IMR-90 (cell line): ENCODE measurements around the gene GALR2. TPM values are rescaled to one million over a fixed set of nuclear protein-coding genes. Genes with fewer than 3 reads are reported as not detected.

ENCODE experiments used
- ATAC-seq: fragments of 200-7000 bp; cut with Tn5 transposase; 2 replicates; pipeline ENCODE4 v1.9.1; 2020; ENCODE audit warnings: low read depth, mild to moderate bottlenecking, moderate library complexity
- BruUV-seq: library from RNA; stranded (reverse); fragments of 400-500 nt; replicated peaks from 2 replicates; lab custom pipeline; 2021; lab: Mats Ljungman, UMichigan
- CTCF ChIA-PET: fragments of 300-600 bp; formaldehyde crosslinking; extraction: SDS; loops from one replicate; lab custom pipeline; 2021; ENCODE audit warnings: antibody characterized with exemption; lab: Yijun Ruan, JAX
- POLR2A ChIA-PET: fragments of 300-600 bp; sonication (Branson Sonifier 250); formaldehyde crosslinking; loops from one replicate; lab custom pipeline; 2022; ENCODE audit warnings: antibody characterized with exemption; ENCODE audit not compliant: unreplicated experiment; lab: Charles Lee
- DNase-seq: peaks from one replicate; pipeline ENCODE4 v3.0.0; 2013
- H2AFZ ChIP-seq: replicated peaks from 2 replicates; pipeline ENCODE3; 2013; ENCODE audit warnings: low read length, mild to moderate bottlenecking; ENCODE audit not compliant: poor library complexity
- H2AK5ac ChIP-seq: 2 replicates; pipeline ENCODE4 v1.6.1; 2013; ENCODE audit warnings: low read depth, low read length, inconsistent platforms
- H2AK9ac ChIP-seq: replicated peaks from 2 replicates; pipeline ENCODE3; 2013; ENCODE audit warnings: mild to moderate bottlenecking, low read depth, low read length, moderate library complexity; ENCODE audit not compliant: poor library complexity
- H2BK120ac ChIP-seq: 2 replicates; pipeline ENCODE4 v1.6.1; 2013; ENCODE audit warnings: low read depth, low read length, inconsistent platforms
- H2BK15ac ChIP-seq: 3 replicates; pipeline ENCODE4 v1.6.1; 2013; ENCODE audit warnings: low read depth, low read length, inconsistent platforms
- H2BK20ac ChIP-seq: 2 replicates; pipeline ENCODE4 v1.6.1; 2013; ENCODE audit warnings: low read depth, mild to moderate bottlenecking, inconsistent platforms, low read length, moderate library complexity
- H2BK5ac ChIP-seq: 2 replicates; pipeline ENCODE4 v1.6.1; 2013; ENCODE audit warnings: mild to moderate bottlenecking, low read depth, low read length, inconsistent platforms; ENCODE audit not compliant: poor library complexity, severe bottlenecking
- H3K14ac ChIP-seq: replicated peaks from 2 replicates; pipeline ENCODE4 v1.6.1; 2013; ENCODE audit warnings: low read depth, low read length, inconsistent platforms
- H3K18ac ChIP-seq: 2 replicates; pipeline ENCODE4 v1.6.1; 2013; ENCODE audit warnings: low read depth, low read length, control low read depth
- H3K23ac ChIP-seq: 2 replicates; pipeline ENCODE4 v1.6.1; 2013; ENCODE audit warnings: low read depth, low read length, inconsistent platforms
- H3K27ac ChIP-seq: 2 replicates; pipeline ENCODE4 v1.5.1; 2013; ENCODE audit warnings: mild to moderate bottlenecking, control low read depth, low read length; ENCODE audit not compliant: insufficient read depth
- H3K27me3 ChIP-seq: 2 replicates; pipeline ENCODE4 v1.6.1; 2013; ENCODE audit warnings: low read length; ENCODE audit not compliant: control insufficient read depth, insufficient read depth
- H3K36me3 ChIP-seq: 2 replicates; pipeline ENCODE4 v1.6.1; 2013; ENCODE audit warnings: low read length, mixed read lengths; ENCODE audit not compliant: control insufficient read depth, insufficient read depth
- H3K4ac ChIP-seq: 2 replicates; pipeline ENCODE4 v1.6.1; 2013; ENCODE audit warnings: low read depth, low read length, inconsistent platforms
- H3K4me1 ChIP-seq: 2 replicates; pipeline ENCODE4 v1.6.1; 2013; ENCODE audit warnings: low read length, mixed read lengths; ENCODE audit not compliant: control insufficient read depth, insufficient read depth
- H3K4me2 ChIP-seq: 2 replicates; pipeline ENCODE4 v1.6.1; 2013; ENCODE audit warnings: low read depth, mild to moderate bottlenecking, control low read depth, low read length, moderate library complexity
- H3K4me3 ChIP-seq: 2 replicates; pipeline ENCODE4 v1.5.1; 2013; ENCODE audit warnings: low read depth, mild to moderate bottlenecking, control low read depth, low read length, moderate library complexity; ENCODE audit not compliant: insufficient read depth
- H3K56ac ChIP-seq: 2 replicates; pipeline ENCODE4 v1.6.1; 2013; ENCODE audit warnings: low read length, inconsistent platforms; ENCODE audit not compliant: insufficient read depth; ENCODE audit errors: extremely low read depth
- H3K79me1 ChIP-seq, 2 experiments: 2 replicates each; pipeline ENCODE4 v1.6.1; 2013; ENCODE audit warnings: low read length in 2 of 2, inconsistent platforms in 1 of 2, low read depth in 1 of 2
- H3K9ac ChIP-seq: 2 replicates; pipeline ENCODE4 v1.6.1; 2013; ENCODE audit warnings: low read depth, low read length, control low read depth
- H3K9me1 ChIP-seq: 2 replicates; pipeline ENCODE4 v1.6.1; 2013; ENCODE audit warnings: low read length, inconsistent platforms; ENCODE audit not compliant: insufficient read depth
- H3K9me3 ChIP-seq: 2 replicates; pipeline ENCODE4 v1.6.1; 2013; ENCODE audit warnings: low read length; ENCODE audit not compliant: control insufficient read depth, insufficient read depth
- H4K20me1 ChIP-seq: 2 replicates; pipeline ENCODE4 v1.6.1; 2013; ENCODE audit warnings: low read length, inconsistent platforms; ENCODE audit not compliant: insufficient read depth
- H4K5ac ChIP-seq: 2 replicates; pipeline ENCODE4 v1.6.1; 2013; ENCODE audit warnings: mild to moderate bottlenecking, low read depth, low read length, control low read depth
- H4K8ac ChIP-seq, 2 experiments: 2 replicates each; pipeline ENCODE4 v1.6.1; 2013; ENCODE audit warnings: low read depth in 2 of 2, low read length in 2 of 2, control low read depth in 1 of 2, inconsistent platforms in 1 of 2
- H4K91ac ChIP-seq: 2 replicates; pipeline ENCODE4 v1.6.1; 2013; ENCODE audit warnings: low read depth, low read length, inconsistent platforms; ENCODE audit not compliant: insufficient read depth
- CHD1 ChIP-seq: IDR thresholded peaks from 2 replicates; pipeline ENCODE4 v1.6.1; 2012; ENCODE audit warnings: low read depth, low read length, improper control_type of control experiment
- FOS ChIP-seq: fragments of 150-350 bp; IDR thresholded peaks from 2 replicates; pipeline ENCODE4 v1.6.1; 2016; ENCODE audit warnings: low read depth, low read length
- MAFK ChIP-seq: IDR thresholded peaks from 2 replicates; pipeline ENCODE4 v1.6.1; 2012; ENCODE audit warnings: low read depth, low read length, improper control_type of control experiment
- MXI1 ChIP-seq: IDR thresholded peaks from 2 replicates; pipeline ENCODE4 v1.6.1; 2012; ENCODE audit warnings: low read depth, mild to moderate bottlenecking, low read length, moderate library complexity, borderline replicate concordance
- NFE2L2 ChIP-seq: fragments of 150-350 bp; IDR thresholded peaks from 2 replicates; pipeline ENCODE4 v1.6.1; 2016; ENCODE audit warnings: low read depth, mild to moderate bottlenecking, low read length
- RFX5 ChIP-seq: IDR thresholded peaks from 2 replicates; pipeline ENCODE4 v1.8.0; 2012; ENCODE audit warnings: low read depth, mild to moderate bottlenecking, low read length, moderate library complexity
- SMC3 ChIP-seq: fragments of 150-350 bp; IDR thresholded peaks from 2 replicates; pipeline ENCODE4 v1.6.1; 2016; ENCODE audit warnings: low read depth, mild to moderate bottlenecking, antibody characterized with exemption, low read length, moderate library complexity
- WGBS, 2 experiments: methylation state at CpG; one replicate each; pipeline versions ENCODE4 v1.1.5 to v1.1.7; 2013; ENCODE audit warnings: missing lambda C conversion rate in 2 of 2; ENCODE audit not compliant: insufficient read length in 1 of 2; ENCODE audit errors: extremely low coverage in 2 of 2; 5-methylcytosine and 5-hydroxymethylcytosine counted together
- dilution Hi-C: fragments of 300-500 bp; cut with HindIII; formaldehyde crosslinking; loops from one replicate; pipeline ENCODE4 v1.14.3; 2018; ENCODE audit warnings: low sequenced_read_pairs; ENCODE audit not compliant: unreplicated experiment
- in situ Hi-C: fragments of 300-500 bp; cut with MboI; formaldehyde crosslinking; loops from 3 replicates; pipeline ENCODE4 v1.14.3; 2019; ENCODE audit warnings: low sequenced_read_pairs, inconsistent platforms, mixed read lengths
- intact Hi-C: fragments of 100-400 bp; cut with micrococcal nuclease; formaldehyde crosslinking; loops from 2 replicates; pipeline ENCODE4 v1.10.0; 2022
- polyA plus RNA-seq, 3 experiments: library from polyadenylated mRNA; depleted of rRNA; stranded (reverse); fragments of >200 nt; gene quantifications; 2 replicates each; pipeline ENCODE4 v1.2.3, GENCODE V29; 2012; ENCODE audit warnings: low replicate concordance in 1 of 3
- total RNA-seq: library from RNA; depleted of rRNA; stranded (reverse); fragments of >200 nt; gene quantifications from 2 replicates; pipeline ENCODE4 v1.2.3, GENCODE V29; 2012

The GALR2 gene
- total and polyA plus RNA-seq, 2 of the 4 experiments (the other 2 are of a cell fraction) = 0.07 TPM; not detected in 1

GRCh38 chr17:76089680-76090516 is 15.3 kb downstream of the GALR2 start:
- ATAC-seq = no peak
- CTCF ChIA-PET = no interaction called here
- no TSS peak for BruUV-seq

More at GRCh38 chr17:76089680-76090516, 15.3 kb downstream of the GALR2 start:
- Histone ChIP-seq H3K36me3 (peaks cover 76% of the 10 kb centered on the region), H3K27ac (no peak overlapping the region), H3K14ac (no peak overlapping the region), H2AFZ (peak overlapping the region; percentile 51), H3K56ac (no peak overlapping the region), H2BK20ac (no peak overlapping the region), H4K20me1 (no peaks in the 10 kb centered on the region; the same call in 1 of the 2 replicates), H4K91ac (no peak overlapping the region), H3K4ac (no peak overlapping the region), H4K8ac (no peak overlapping the region), H2AK5ac (no peak overlapping the region), H3K23ac (no peak overlapping the region), H3K18ac (no peak overlapping the region), H3K9me1 (no peaks in the 10 kb centered on the region), H3K9ac (no peak overlapping the region), H2AK9ac (peak overlapping the region; percentile 28), H2BK120ac (no peak overlapping the region), H3K4me3 (no peak overlapping the region), H3K27me3 (no peaks in the 10 kb centered on the region), H4K5ac (no peak overlapping the region), H3K4me1 (no peaks in the 10 kb centered on the region), H2BK15ac (no peak overlapping the region), H2BK5ac (no peak overlapping the region), H3K9me3 (no peaks in the 10 kb centered on the region), H3K4me2 (no peak overlapping the region), H3K79me1 (peaks cover 5 to 20% of the 10 kb centered on the region in 2 experiments; a peak in 3 of 4 replicates)
- POLR2A ChIA-PET = no interaction called here
- dilution Hi-C loops = no loop called here
- TF ChIP-seq NFE2L2 (no peak), FOS (no peak), RFX5 (no peak), MXI1 (no peak), MAFK (no peak), SMC3 (no peak), CHD1 (no peak)
- intact Hi-C loops = no loop called here
- DNase-seq = no peak
- WGBS, 2 experiments = 93% methylated on average over 21 of the region's 32 CpGs; no CpG with 5 or more reads in 1 of the 2 experiments
- in situ Hi-C loops = no loop called here
